CD4-positive, alpha-beta T cell (primary cell): ENCODE results near the gene MCM9. TPM values are rescaled to one million over a fixed set of nuclear protein-coding genes. Genes with fewer than 3 reads are reported as not detected.

Experiments used
- ATAC-seq: fragments of 200-7000 bp; cut with Tn5 transposase; one replicate; pipeline ENCODE4 v1.10.0; 2022; ENCODE audit warnings: mild to moderate bottlenecking; ENCODE audit not compliant: poor library complexity
- CTCF ChIA-PET: fragments of 350-600 bp; sonication (Branson Sonifier 250); formaldehyde crosslinking; loops from one replicate; lab custom pipeline; 2021; ENCODE audit warnings: antibody characterized with exemption, inconsistent platforms; lab: Charles Lee
- POLR2A ChIA-PET: fragments of 350-600 bp; sonication (Branson Sonifier 250); formaldehyde crosslinking; loops from one replicate; lab custom pipeline; 2021; ENCODE audit warnings: antibody characterized with exemption, inconsistent platforms; lab: Charles Lee
- DNase-seq, 14 experiments: peaks; one replicate each; pipeline ENCODE4 v3.0.0-alpha.2; 2013 to 2020; ENCODE audit warnings: mixed read lengths in 2 of 14
- H3K27ac ChIP-seq, 2 donors: one replicate each; pipeline versions ENCODE4 v1.5.1 to v1.7.0; 2013; ENCODE audit warnings: low read length in 2 of 2, low read depth in 1 of 2, mild to moderate bottlenecking in 1 of 2
- H3K27me3 ChIP-seq, 2 experiments: 1 replicate in 1 of 2; 2 replicates in 1 of 2; pipeline versions ENCODE4 v1.6.1 to v1.7.0; 2013; ENCODE audit warnings: low read length in 2 of 2, control low read depth in 1 of 2, mild to moderate bottlenecking in 1 of 2, moderate library complexity in 1 of 2; ENCODE audit not compliant: insufficient read depth in 2 of 2, control insufficient read depth in 1 of 2
- H3K36me3 ChIP-seq: one replicate; pipeline ENCODE4 v1.6.1; 2013; ENCODE audit warnings: low read length, control low read depth; ENCODE audit not compliant: insufficient read depth
- H3K4me1 ChIP-seq: one replicate; pipeline ENCODE4 v1.6.1; 2013; ENCODE audit warnings: low read length, control low read depth; ENCODE audit not compliant: insufficient read depth
- H3K4me3 ChIP-seq: one replicate; pipeline ENCODE4 v1.5.1; 2013; ENCODE audit warnings: mild to moderate bottlenecking, low read length, moderate library complexity
- H3K9me3 ChIP-seq, 2 experiments: 1 replicate in 1 of 2; 2 replicates in 1 of 2; pipeline versions ENCODE4 v1.6.1 to v1.7.0; 2013; ENCODE audit warnings: low read length in 2 of 2, mild to moderate bottlenecking in 2 of 2, control low read depth in 1 of 2, moderate library complexity in 1 of 2; ENCODE audit not compliant: control insufficient read depth in 1 of 2, insufficient read depth in 1 of 2
- H3K27ac Mint-ChIP-seq: one replicate; pipeline ENCODE4 v1.8.0; 2020; ENCODE audit warnings: mixed read lengths
- H3K27me3 Mint-ChIP-seq: one replicate; pipeline ENCODE4 v1.8.0; 2021; ENCODE audit warnings: mixed read lengths
- H3K36me3 Mint-ChIP-seq: one replicate; pipeline ENCODE4 v1.8.0; 2021; ENCODE audit warnings: low read depth, mixed read lengths
- H3K4me1 Mint-ChIP-seq: one replicate; pipeline ENCODE4 v1.8.0; 2021; ENCODE audit warnings: low read depth, mixed read lengths
- H3K4me3 Mint-ChIP-seq: one replicate; pipeline ENCODE4 v1.8.0; 2020; ENCODE audit warnings: mild to moderate bottlenecking, mixed read lengths
- H3K9me3 Mint-ChIP-seq: one replicate; pipeline ENCODE4 v1.8.0; 2020; ENCODE audit warnings: mixed read lengths
- intact Hi-C, 2 experiments: fragments of 100-400 bp; cut with DNase I in 1 of 2; cut with micrococcal nuclease in 1 of 2; formaldehyde crosslinking; loops; one replicate each; pipeline versions ENCODE4 v1.15.1 to v1.9.0; 2023 to 2025; cut with DNase I, micrococcal nuclease
- total RNA-seq, 174 experiments: library from RNA in 2 of 174; stranded (reverse) in 2 of 174; gene quantifications; one replicate each; pipeline ENCODE4 v1.2.3 and lab custom pipeline; 2021 to 2026
- TF ChIP-seq, protein P1 (sequence below): fragments of 200-600 bp; IDR thresholded peaks from one replicate; pipeline ENCODE4 v1.8.0; 2022; ENCODE audit warnings: antibody characterized with exemption, mild to moderate bottlenecking

Gene MCM9
- total RNA-seq, 2 experiments from 2014 or later, result 25.5 TPM

DNA sequence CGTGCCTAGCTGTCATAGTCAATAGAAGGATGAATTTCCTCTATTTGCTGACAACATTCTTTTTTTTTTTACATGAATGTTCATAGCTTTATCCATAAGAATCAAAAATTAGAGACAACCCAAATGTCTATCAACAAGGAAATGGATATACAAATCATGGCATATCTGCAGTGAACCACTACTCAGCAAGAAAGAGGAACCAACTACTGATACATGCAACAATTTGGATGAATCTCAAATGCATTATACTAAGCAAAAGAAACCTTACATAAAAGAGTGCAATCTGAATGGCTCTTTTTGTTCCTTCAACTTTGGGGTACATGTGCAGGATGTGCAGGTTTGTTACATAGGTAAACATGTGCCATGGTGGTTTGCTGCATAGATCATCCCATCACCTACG is 17.7 kb upstream of the MCM9 start:
- Mint-ChIP-seq H3K36me3 (peaks cover 8% of the 10 kb centered on the region), H3K27me3 (no peaks in the 10 kb centered on the region), H3K27ac (no peak overlapping the region), H3K4me1 (no peaks in the 10 kb centered on the region), H3K9me3 (peaks cover 8% of the 10 kb centered on the region), H3K4me3 (no peak overlapping the region)
- no peak for ATAC-seq
- Histone ChIP-seq H3K27ac (no peak overlapping the region), H3K4me1 (no peaks in the 10 kb centered on the region), H3K4me3 (no peak overlapping the region), H3K27me3 (no peaks in the 10 kb centered on the region), H3K36me3 (no peaks in the 10 kb centered on the region), H3K9me3 (peaks cover 0 to 7% of the 10 kb centered on the region in 2 experiments)
- intact Hi-C loops, result no loop called here
- no peak for DNase-seq
- TF ChIP-seq, protein P1, sequence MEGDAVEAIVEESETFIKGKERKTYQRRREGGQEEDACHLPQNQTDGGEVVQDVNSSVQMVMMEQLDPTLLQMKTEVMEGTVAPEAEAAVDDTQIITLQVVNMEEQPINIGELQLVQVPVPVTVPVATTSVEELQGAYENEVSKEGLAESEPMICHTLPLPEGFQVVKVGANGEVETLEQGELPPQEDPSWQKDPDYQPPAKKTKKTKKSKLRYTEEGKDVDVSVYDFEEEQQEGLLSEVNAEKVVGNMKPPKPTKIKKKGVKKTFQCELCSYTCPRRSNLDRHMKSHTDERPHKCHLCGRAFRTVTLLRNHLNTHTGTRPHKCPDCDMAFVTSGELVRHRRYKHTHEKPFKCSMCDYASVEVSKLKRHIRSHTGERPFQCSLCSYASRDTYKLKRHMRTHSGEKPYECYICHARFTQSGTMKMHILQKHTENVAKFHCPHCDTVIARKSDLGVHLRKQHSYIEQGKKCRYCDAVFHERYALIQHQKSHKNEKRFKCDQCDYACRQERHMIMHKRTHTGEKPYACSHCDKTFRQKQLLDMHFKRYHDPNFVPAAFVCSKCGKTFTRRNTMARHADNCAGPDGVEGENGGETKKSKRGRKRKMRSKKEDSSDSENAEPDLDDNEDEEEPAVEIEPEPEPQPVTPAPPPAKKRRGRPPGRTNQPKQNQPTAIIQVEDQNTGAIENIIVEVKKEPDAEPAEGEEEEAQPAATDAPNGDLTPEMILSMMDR, result no peak
- ChIA-PET POLR2A (no interaction called here), CTCF (no interaction called here)

DNA sequence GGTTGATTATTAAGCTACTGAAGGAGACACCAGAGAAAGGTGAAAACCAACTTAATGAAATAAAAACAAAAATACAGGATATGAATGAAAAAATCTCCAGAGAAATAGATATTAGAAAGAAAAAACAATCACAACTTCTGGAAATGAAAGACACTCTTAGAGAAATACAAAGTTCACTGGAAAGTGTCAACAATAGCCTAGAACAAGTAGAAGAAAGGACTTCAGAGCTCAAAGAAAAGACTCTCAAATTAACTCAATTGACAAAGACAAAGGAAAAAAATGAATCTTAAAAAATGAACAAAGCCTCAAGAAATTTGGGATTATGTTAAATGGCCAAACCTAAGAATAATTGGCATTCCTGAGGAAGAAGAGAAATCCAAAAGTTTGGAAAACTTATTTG is 10.3 kb upstream of the MCM9 start:
- no peak overlapping the region for H3K4me3 Mint-ChIP-seq
- no peaks in the 10 kb centered on the region for H3K36me3 ChIP-seq
- POLR2A ChIA-PET, result no interaction called here
- no peaks in the 10 kb centered on the region for H3K27me3 Mint-ChIP-seq
- H3K4me3 ChIP-seq, result no peak overlapping the region
- CTCF ChIA-PET, result no interaction called here
- H3K36me3 Mint-ChIP-seq, result peaks cover 42% of the 10 kb centered on the region
- H3K27ac Mint-ChIP-seq, result no peak overlapping the region
- H3K4me1 Mint-ChIP-seq, result no peaks in the 10 kb centered on the region
- no peak for DNase-seq
- TF ChIP-seq, protein P1, result no peak
- no peak overlapping the region for H3K27ac ChIP-seq
- H3K4me1 ChIP-seq, result no peaks in the 10 kb centered on the region
- H3K9me3 ChIP-seq, result peaks cover 15 to 21% of the 10 kb centered on the region in 2 experiments
- intact Hi-C loops, result no loop called here
- H3K9me3 Mint-ChIP-seq, result peaks cover 24% of the 10 kb centered on the region
- no peak for ATAC-seq
- no peaks in the 10 kb centered on the region for H3K27me3 ChIP-seq

DNA sequence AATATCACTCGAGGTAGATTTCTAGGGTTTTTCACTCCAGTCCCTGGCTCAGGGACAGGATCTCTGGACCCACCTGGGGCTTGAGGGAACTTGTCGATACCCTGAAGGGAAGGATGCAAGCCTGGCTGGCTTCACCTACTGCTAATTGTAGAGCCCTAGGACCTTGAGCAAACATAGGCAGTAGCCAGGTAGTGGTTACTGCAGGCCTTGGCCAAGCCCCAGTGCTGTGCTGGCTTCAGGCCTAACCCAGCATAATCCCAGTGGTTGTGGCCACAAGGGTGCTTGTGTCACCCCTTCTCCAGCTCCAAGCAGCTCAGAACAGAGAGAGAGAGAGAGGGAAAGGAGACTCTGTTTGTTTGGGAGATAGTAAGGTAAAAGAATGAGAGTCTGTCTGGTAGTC is 5.8 kb upstream of the MCM9 start:
- intact Hi-C loops, result no loop called here
- DNase-seq (no peak), ATAC-seq (no peak)
- TF ChIP-seq, protein P1, result no peak
- Mint-ChIP-seq H3K9me3 (peaks cover 10% of the 10 kb centered on the region), H3K27ac (no peak overlapping the region), H3K36me3 (peaks cover 26% of the 10 kb centered on the region), H3K4me3 (no peak overlapping the region), H3K27me3 (no peaks in the 10 kb centered on the region), H3K4me1 (peaks cover 13% of the 10 kb centered on the region)
- H3K9me3 ChIP-seq, result peaks cover 4 to 8% of the 10 kb centered on the region in 2 experiments
- POLR2A ChIA-PET, result no interaction called here
- H3K4me1 ChIP-seq, result peaks cover 13% of the 10 kb centered on the region
- CTCF ChIA-PET, result no interaction called here
- H3K27ac ChIP-seq, result no peak overlapping the region
- no peaks in the 10 kb centered on the region for H3K27me3 ChIP-seq
- no peaks in the 10 kb centered on the region for H3K36me3 ChIP-seq
- H3K4me3 ChIP-seq, result no peak overlapping the region
